GM18951 (cell line): ENCODE data around the gene ARNT2.

Experiments used
- POLR2A ChIP-seq: IDR thresholded peaks from 4 replicates; pipeline ENCODE4 v1.6.1; 2011; ENCODE audit warnings: mild to moderate bottlenecking; ENCODE audit not compliant: insufficient read length, insufficient read depth; ENCODE audit errors: extremely low read depth
- in situ Hi-C: fragments of 300-500 bp; cut with MboI; formaldehyde crosslinking; loops from one replicate; pipeline ENCODE4 v1.12.0; 2022; ENCODE audit warnings: low sequenced_read_pairs, mixed read lengths, inconsistent platforms; ENCODE audit not compliant: unreplicated experiment

ARNT2 gene

GRCh38 chr15:80572337-80572736, 168.2 kb downstream of the ARNT2 start:
- in situ Hi-C loops = no loop called here
- TF ChIP-seq POLR2A = no peak

DNA sequence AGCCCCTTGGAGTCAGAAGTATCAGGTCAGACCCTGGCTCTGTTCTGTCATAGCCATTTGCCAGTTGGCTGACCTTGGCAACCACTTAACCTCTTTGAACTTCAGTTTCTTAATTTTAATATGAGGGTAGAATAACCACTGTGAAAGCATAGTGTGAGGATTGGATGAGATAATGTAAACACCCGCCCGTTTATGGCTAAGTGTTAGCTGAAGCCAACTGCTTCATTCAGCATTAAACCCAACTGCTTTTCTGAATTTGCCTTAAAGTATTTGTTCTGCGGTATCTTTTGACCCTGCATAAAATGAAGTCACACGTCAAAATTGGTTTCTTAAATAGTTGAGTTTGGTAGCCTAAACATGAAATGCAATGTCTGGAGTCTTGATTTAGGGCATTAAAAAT, 169.4 kb downstream of the ARNT2 start:
- in situ Hi-C loops = no loop called here
- TF ChIP-seq POLR2A = no peak

- TF ChIP-seq POLR2A = no peak
- in situ Hi-C loops = no loop called here
These were observed 170.4 kb downstream of the ARNT2 start for GRCh38 chr15:80574590-80574989.

GRCh38 chr15:80576519-80577090, 172.4 kb downstream of the ARNT2 start:
- in situ Hi-C loops = no loop called here
- no peak for TF ChIP-seq POLR2A

DNA sequence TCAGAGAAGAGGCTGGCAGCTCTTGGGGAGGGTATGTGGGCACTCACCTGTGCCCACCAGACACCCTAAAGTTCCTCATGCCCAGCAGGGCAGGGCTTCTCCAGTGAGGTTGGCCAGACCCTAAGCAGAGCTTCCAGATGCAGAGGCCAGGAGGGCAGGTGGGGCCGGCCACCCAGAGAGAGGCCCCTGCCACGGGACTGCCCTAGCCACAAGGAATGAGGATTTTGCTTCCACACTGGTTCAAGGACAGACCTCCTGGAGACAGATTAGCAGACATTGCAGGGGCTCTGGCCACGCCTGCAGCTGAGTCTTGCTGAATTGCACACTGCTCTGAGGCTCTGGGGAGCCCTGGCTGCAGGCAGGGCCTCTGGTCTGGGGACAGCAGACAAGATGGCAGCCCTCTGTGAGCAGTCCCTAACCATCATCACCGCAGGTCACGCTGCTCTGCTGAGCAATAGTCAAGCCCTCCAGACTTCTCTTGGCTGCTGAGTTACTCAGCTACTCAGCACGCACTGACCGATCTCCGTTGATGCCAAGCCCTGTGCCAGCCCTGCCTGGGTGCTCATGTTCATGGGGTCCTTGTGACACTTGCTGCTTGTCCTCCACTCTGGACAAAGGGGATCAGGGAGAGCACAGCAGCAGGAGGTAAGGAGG, 173.5 kb downstream of the ARNT2 start:
- no peak for TF ChIP-seq POLR2A
- in situ Hi-C loops = no loop called here

DNA sequence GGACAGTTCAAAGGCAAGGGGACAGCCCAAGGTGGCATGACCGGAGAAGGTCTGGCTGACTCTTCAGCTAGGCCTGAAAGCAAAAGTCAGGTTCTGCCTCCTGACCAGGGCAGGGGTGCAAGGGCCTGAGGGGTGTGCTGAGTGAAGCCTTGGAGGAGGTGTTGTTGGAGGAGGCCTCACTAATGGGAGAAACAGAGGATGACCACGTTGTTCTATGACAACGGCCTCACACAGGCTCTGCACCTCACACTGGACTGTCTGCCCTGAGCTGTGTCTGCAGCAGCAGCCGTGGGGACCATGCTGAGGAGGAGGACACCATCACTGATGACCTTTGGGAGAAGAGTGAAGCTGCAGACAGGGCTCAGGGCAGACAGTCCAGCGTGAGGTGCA, 174.0 kb downstream of the ARNT2 start:
- in situ Hi-C loops = no loop called here
- TF ChIP-seq POLR2A = no peak

GRCh38 chr15:80578871-80579270, 174.7 kb downstream of the ARNT2 start:
- TF ChIP-seq POLR2A = no peak
- in situ Hi-C loops = no loop called here

DNA sequence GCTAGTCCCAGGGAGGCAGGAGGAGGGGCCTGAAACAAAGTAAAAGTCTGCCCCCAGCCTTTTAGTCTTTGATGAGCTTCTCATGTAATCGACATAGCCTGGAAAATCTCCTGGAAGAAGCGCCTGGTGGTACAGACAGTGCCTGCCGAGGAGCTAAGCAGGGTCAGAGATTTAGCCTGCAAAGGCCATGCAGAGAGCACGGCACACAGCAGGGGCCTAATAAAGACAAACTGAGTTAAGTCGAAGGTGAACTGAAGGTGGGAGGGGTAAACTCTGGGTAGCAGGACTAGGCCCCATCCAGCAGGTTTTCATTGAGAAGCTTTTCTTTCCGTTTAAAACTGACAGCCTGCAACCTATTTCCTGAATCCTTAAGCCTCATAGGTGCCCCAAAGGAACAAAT, 175.4 kb downstream of the ARNT2 start:
- in situ Hi-C loops = no loop called here
- no peak for TF ChIP-seq POLR2A

- in situ Hi-C loops = no loop called here
- no peak for TF ChIP-seq POLR2A
These were observed 175.9 kb downstream of the ARNT2 start for GRCh38 chr15:80580106-80580505.

DNA sequence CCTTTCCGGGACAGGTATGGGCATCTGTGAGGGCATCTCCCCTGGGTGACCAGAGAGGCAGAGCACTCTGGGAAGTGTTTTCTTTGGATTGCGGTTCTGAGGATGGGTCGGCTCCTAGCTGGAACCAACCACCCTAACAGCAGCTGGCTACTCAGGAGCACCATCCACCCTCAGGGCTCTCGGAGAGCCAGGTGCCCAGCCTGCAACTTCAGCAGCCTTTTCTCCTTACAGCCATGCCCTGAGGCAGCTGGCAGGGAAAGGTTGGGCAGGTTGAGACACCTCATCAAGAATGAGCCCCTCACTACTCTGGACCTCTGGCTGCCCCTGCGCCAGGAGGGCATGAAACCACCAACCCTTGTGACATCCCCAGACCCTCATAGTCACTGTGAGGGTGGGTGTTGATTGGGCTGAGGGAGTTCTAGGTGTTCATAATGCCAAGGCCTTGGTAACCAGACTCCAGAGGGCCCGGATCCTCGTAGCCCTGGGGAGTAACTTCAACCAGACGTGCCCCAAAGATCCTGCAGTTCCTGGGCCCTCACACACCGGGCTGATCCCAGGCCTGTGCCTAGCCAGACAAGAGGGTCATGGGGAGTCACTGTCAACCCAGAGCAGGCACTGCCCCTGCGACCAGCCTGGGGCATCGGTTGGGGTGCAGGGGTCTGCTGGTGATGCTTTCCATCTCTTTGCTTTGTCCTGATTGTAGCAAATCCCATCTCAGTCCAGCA, 176.5 kb downstream of the ARNT2 start:
- in situ Hi-C loops = no loop called here
- TF ChIP-seq POLR2A = no peak

GRCh38 chr15:80581976-80582375, 177.8 kb downstream of the ARNT2 start:
- TF ChIP-seq POLR2A = no peak
- in situ Hi-C loops = no loop called here

DNA sequence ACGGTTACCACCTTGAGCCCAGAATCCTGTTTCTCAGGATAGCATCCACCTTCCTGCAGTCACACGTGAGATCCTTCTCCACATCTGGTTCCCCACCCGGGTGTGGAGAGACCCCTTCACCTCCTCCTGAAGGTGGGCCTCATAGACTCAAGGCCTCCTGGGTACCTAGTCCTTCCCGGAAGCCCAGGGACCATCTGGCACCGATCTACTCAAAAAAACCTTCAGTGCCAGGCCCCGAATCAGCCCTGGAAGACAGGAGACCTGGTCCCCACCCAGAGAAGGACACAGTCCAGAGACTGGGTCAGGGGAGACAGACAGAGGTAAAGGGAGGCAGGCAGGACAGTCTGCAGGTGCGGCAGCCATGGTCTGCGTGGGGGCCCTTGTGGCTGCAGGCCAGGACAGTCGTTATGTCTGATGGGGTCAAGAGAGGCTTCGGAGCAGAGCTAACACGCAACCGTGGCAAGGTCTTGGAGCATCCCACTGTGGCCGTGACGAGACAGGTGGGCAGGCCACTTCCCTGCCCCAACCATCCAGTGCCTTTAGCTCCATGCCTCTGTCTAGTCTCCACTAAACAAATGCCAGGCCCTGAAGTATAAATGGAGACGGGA, 178.7 kb downstream of the ARNT2 start:
- in situ Hi-C loops = no loop called here
- TF ChIP-seq POLR2A = no peak

DNA sequence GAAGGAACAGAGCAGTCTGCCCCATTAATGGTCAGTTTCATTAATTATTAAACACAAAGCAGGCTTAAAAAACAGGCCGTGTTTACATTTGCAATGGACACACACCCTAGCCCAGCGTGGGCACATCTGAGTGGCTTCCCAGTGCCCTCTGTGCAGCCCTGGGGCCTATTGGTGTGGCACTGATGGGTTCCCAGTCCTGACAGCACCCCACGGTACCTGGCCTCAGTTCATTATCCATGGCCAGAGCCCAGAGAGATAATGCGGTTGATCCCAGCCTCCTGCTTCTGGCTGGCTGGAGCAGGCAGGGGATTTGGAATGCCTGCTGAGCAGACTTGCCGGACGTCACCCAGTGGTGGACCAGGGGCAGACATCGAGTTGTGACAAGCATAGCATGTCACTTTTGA, 180.4 kb downstream of the ARNT2 start:
- no peak for TF ChIP-seq POLR2A
- in situ Hi-C loops = no loop called here
